Brain microvascular endothelial cell (primary cell): ENCODE results near the gene NVL.
A peak's percentile ranks its signal among the peaks of the same experiment; 100 is the strongest.

Experiments
- DNase-seq: peaks from one replicate; pipeline ENCODE4 v3.0.0-alpha.2; 2020
- H3K27ac ChIP-seq: fragments of 250-450 bp; sonication (Bioruptor Pico); 2 replicates; pipeline ENCODE4 v1.5.1; 2020; ENCODE audit warnings: mild to moderate bottlenecking, moderate library complexity
- H3K27me3 ChIP-seq: fragments of 250-450 bp; sonication (Bioruptor Pico); replicated peaks from 2 replicates; pipeline ENCODE4 v1.5.1; 2020; ENCODE audit warnings: mild to moderate bottlenecking
- H3K36me3 ChIP-seq: fragments of 250-450 bp; sonication (Bioruptor Pico); replicated peaks from 2 replicates; pipeline ENCODE4 v1.5.1; 2020; ENCODE audit warnings: mild to moderate bottlenecking
- H3K4me3 ChIP-seq: 2 replicates; pipeline ENCODE4 v1.5.1; 2011; ENCODE audit warnings: low read depth, mild to moderate bottlenecking, control low read depth, low read length, moderate library complexity
- CTCF ChIP-seq: IDR thresholded peaks from 2 replicates; pipeline ENCODE4 v1.5.1; 2011; ENCODE audit warnings: low read depth, mild to moderate bottlenecking, moderate library complexity, low read length, control low read depth, inconsistent platforms; ENCODE audit errors: missing control alignments
- in situ Hi-C: cut with HindIII; loops from 2 replicates; pipeline ENCODE4 v1.10.0; 2017; ENCODE audit warnings: low sequenced_read_pairs, low pct_ligation_motif_present

Gene NVL

DNA sequence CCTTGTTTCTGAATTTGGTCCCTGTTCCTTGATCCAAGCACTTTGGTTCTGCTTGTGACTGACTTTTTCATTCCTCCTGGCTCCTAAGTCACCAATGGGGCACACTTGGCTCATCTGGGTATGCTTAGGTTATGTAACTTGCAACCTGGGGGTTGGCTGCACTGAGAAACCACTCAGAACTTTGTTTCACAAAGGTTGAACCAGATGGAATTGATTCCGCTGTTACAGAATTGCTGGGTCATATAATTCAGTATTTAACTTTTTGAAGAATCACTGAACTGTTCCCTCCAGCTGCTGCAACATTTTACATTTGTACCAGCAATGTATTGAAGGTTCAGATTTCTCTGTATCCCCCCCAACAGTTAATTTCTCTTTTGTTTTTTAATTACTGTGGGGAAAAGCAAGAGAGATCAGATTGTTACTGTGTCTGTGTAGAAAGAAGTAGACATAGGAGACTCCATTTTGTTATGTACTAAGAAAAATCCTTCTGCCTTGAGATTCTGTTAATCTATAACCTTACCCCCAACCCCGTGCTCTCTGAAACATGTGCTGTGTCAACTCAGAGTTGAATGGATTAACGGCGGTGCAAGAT is 9.6 kb upstream of the NVL start:
- DNase-seq, result no peak

GRCh38 chr1:224338150-224338838 is 8.3 kb upstream of the NVL start:
- Histone ChIP-seq H3K27me3 (no peaks in the 10 kb centered on the region), H3K27ac (no peak overlapping the region), H3K4me3 (no peak overlapping the region), H3K36me3 (no peaks in the 10 kb centered on the region)
- TF ChIP-seq CTCF, result no peak
- no peak for DNase-seq
- in situ Hi-C loops, result no loop called here

More for the DNA sequence above, 9.6 kb upstream of the NVL start:
- H3K36me3 ChIP-seq, result no peaks in the 10 kb centered on the region
- no peak overlapping the region for H3K27ac ChIP-seq
- no peak overlapping the region for H3K4me3 ChIP-seq
- no peaks in the 10 kb centered on the region for H3K27me3 ChIP-seq
- in situ Hi-C loops, result no loop called here
- no peak for TF ChIP-seq CTCF

GRCh38 chr1:224333939-224334786 is 4.2 kb upstream of the NVL start:
- TF ChIP-seq CTCF, result no peak
- in situ Hi-C loops, result no loop called here
- DNase-seq, result peak; percentile 38
- H3K4me3 ChIP-seq, result no peak overlapping the region
- H3K36me3 ChIP-seq, result no peaks in the 10 kb centered on the region
- H3K27me3 ChIP-seq, result no peaks in the 10 kb centered on the region
- H3K27ac ChIP-seq, result peak overlapping the region; percentile 14

- Histone ChIP-seq H3K27me3 (no peaks in the 10 kb centered on the region), H3K4me3 (no peak overlapping the region), H3K36me3 (no peaks in the 10 kb centered on the region), H3K27ac (no peak overlapping the region)
- in situ Hi-C loops, result no loop called here
- DNase-seq, result no peak
- TF ChIP-seq CTCF, result peak; percentile 39
Observed at GRCh38 chr1:224333309-224333926, 3.4 kb upstream of the NVL start.

- no peak for TF ChIP-seq CTCF
- no peaks in the 10 kb centered on the region for H3K27me3 ChIP-seq
- H3K27ac ChIP-seq, result no peak overlapping the region
- H3K4me3 ChIP-seq, result no peak overlapping the region
- in situ Hi-C loops, result no loop called here
- H3K36me3 ChIP-seq, result no peaks in the 10 kb centered on the region
- DNase-seq, result no peak
Observed at GRCh38 chr1:224331824-224332223, 1.9 kb upstream of the NVL start.
